Neural cell (in vitro differentiated cells): ENCODE results near the gene RNF13. TPM values are rescaled to one million over a fixed set of nuclear protein-coding genes. Genes with fewer than 3 reads are reported as not detected.

Experiments used
- H2AFZ ChIP-seq: fragments of 200-600, 300-800 bp; sonication (generic), shearing (Covaris generic); 2 replicates; pipeline ENCODE4 v1.6.0; 2014; ENCODE audit warnings: low read depth, mild to moderate bottlenecking, antibody characterized with exemption, low read length, moderate library complexity
- H3F3A ChIP-seq: fragments of 200-600 bp; shearing (Covaris generic); 2 replicates; pipeline ENCODE4 v1.6.1; 2016; ENCODE audit warnings: mild to moderate bottlenecking, moderate library complexity, mixed read lengths, antibody characterized with exemption, low read length; ENCODE audit not compliant: insufficient read depth, poor library complexity, severe bottlenecking
- H3K27ac ChIP-seq: fragments of 200-600, 300-800 bp; sonication (generic), shearing (Covaris generic); 2 replicates; pipeline ENCODE4 v1.5.1; 2014; ENCODE audit warnings: mild to moderate bottlenecking, low read length, moderate library complexity
- H3K27me3 ChIP-seq: fragments of 300-800, 200-600 bp; sonication (generic), shearing (Covaris generic); 2 replicates; pipeline ENCODE4 v1.6.0; 2014; ENCODE audit warnings: mild to moderate bottlenecking, low read depth, low read length, moderate library complexity; ENCODE audit not compliant: insufficient read depth
- H3K36me3 ChIP-seq: fragments of 300-800, 200-600 bp; sonication (generic), shearing (Covaris generic); 2 replicates; pipeline ENCODE4 v1.5.1; 2014; ENCODE audit warnings: mild to moderate bottlenecking, antibody characterized with exemption, low read length, moderate library complexity; ENCODE audit not compliant: insufficient read depth
- H3K4me2 ChIP-seq: fragments of 300-800, 200-600 bp; sonication (generic), shearing (Covaris generic); 2 replicates; pipeline ENCODE4 v1.6.0; 2014; ENCODE audit warnings: mild to moderate bottlenecking, low read length
- H3K4me3 ChIP-seq: fragments of 300-800, 200-600 bp; sonication (generic), shearing (Covaris generic); 2 replicates; pipeline ENCODE4 v1.5.1; 2014; ENCODE audit warnings: mild to moderate bottlenecking, low read length, moderate library complexity
- H3K79me2 ChIP-seq: fragments of 200-600 bp; shearing (Covaris generic); replicated peaks from 2 replicates; pipeline ENCODE4 v1.6.0; 2014; ENCODE audit warnings: mild to moderate bottlenecking, low read length, moderate library complexity; ENCODE audit not compliant: insufficient read depth
- H3K9ac ChIP-seq: fragments of 300-800, 200-600 bp; sonication (generic), shearing (Covaris generic); 2 replicates; pipeline ENCODE4 v1.6.1; 2016; ENCODE audit warnings: mild to moderate bottlenecking, low read length, mixed read lengths
- H3K9me2 ChIP-seq: fragments of 200-600 bp; shearing (Covaris generic); 2 replicates; pipeline ENCODE4 v1.6.1; 2016; ENCODE audit warnings: mild to moderate bottlenecking, low read length, mixed read lengths; ENCODE audit not compliant: insufficient read depth
- H3K9me3 ChIP-seq: fragments of 200-600, 300-800 bp; sonication (generic), shearing (Covaris generic); 2 replicates; pipeline ENCODE4 v1.6.1; 2016; ENCODE audit warnings: mild to moderate bottlenecking, mixed run types, low read length, moderate library complexity, mixed read lengths
- H4K20me1 ChIP-seq: fragments of 200-600 bp; shearing (Covaris generic); 2 replicates; pipeline ENCODE4 v1.6.1; 2016; ENCODE audit warnings: mild to moderate bottlenecking, mixed run types; ENCODE audit not compliant: insufficient read depth
- CTCF ChIP-seq: fragments of 450-650 bp; IDR thresholded peaks from 2 replicates; pipeline ENCODE4 v1.5.1; 2014; ENCODE audit warnings: antibody characterized with exemption, mild to moderate bottlenecking, moderate library complexity; ENCODE audit not compliant: poor library complexity, severe bottlenecking
- EP300 ChIP-seq: fragments of 450-650 bp; conservative IDR thresholded peaks from 2 replicates; pipeline ENCODE4 v1.6.1; 2014; ENCODE audit warnings: antibody characterized with exemption, mild to moderate bottlenecking, moderate library complexity; ENCODE audit not compliant: poor library complexity, severe bottlenecking
- EZH2 ChIP-seq: fragments of 200-600, 300-800 bp; shearing (Covaris generic), sonication (generic); IDR thresholded peaks from 2 replicates; pipeline ENCODE4 v1.6.1; 2014; ENCODE audit warnings: antibody characterized with exemption, low read length, borderline replicate concordance, mild to moderate bottlenecking; ENCODE audit not compliant: insufficient read depth, poor library complexity, severe bottlenecking
- MXI1 ChIP-seq: fragments of 450-650 bp; conservative IDR thresholded peaks from 2 replicates; pipeline ENCODE4 v1.6.1; 2014; ENCODE audit warnings: antibody characterized with exemption, mild to moderate bottlenecking; ENCODE audit not compliant: poor library complexity, severe bottlenecking
- POLR2AphosphoS5 ChIP-seq: IDR thresholded peaks from 2 replicates; pipeline ENCODE4 v1.6.1; 2012
- RAD21 ChIP-seq: fragments of 450-650 bp; conservative IDR thresholded peaks from 2 replicates; pipeline ENCODE4 v1.6.1; 2014; ENCODE audit warnings: antibody characterized with exemption, mild to moderate bottlenecking, moderate library complexity
- REST ChIP-seq: IDR thresholded peaks from 2 replicates; pipeline ENCODE4 v1.6.1; 2012; ENCODE audit warnings: borderline replicate concordance
- SMC3 ChIP-seq: fragments of 450-650 bp; conservative IDR thresholded peaks from 2 replicates; pipeline ENCODE4 v1.6.1; 2014; ENCODE audit warnings: antibody characterized with exemption, mild to moderate bottlenecking, moderate library complexity; ENCODE audit not compliant: poor library complexity
- TAF1 ChIP-seq: IDR thresholded peaks from 2 replicates; pipeline ENCODE4 v1.6.1; 2012; ENCODE audit warnings: low read depth
- polyA plus RNA-seq: library from polyadenylated mRNA; depleted of rRNA; stranded (reverse); fragments of >200 nt; gene quantifications from 2 replicates; pipeline ENCODE4 v1.2.3, GENCODE V29; 2014

RNF13 gene
- polyA plus RNA-seq, 1 donor from 2014 or later = 52.3 TPM

DNA sequence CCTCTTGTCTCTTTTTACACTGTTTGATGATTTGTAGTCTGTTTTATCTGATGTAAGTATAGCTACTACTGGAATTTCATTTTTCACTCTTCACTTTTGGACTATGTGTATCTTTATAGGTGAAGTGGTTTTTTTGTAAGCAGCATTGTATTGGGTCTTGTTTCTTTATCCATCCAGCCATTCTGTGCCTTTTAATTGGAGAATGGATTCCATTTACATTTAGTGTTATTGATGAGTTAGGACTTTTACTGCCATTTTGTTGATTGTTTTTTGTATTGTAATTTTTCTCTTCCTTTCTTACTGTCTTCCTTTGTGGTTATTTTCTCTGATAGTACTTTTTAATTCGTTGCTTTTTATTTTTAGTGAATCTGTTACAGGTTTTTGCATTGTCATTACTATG is 54.5 kb downstream of the RNF13 start:
- no peaks in the 10 kb centered on the region for H3K36me3 ChIP-seq
- no peak for TF ChIP-seq EP300
- TF ChIP-seq CTCF = no peak
- no peak for TF ChIP-seq RAD21
- TF ChIP-seq POLR2AphosphoS5 = no peak
- no peak for TF ChIP-seq SMC3
- TF ChIP-seq TAF1 = no peak
- no peak for TF ChIP-seq REST
- no peak for TF ChIP-seq EZH2
- no peaks in the 10 kb centered on the region for H4K20me1 ChIP-seq
- H3K27me3 ChIP-seq = no peaks in the 10 kb centered on the region
- H3K4me3 ChIP-seq = no peak overlapping the region
- H2AFZ ChIP-seq = no peak overlapping the region
- no peaks in the 10 kb centered on the region for H3F3A ChIP-seq
- no peaks in the 10 kb centered on the region for H3K79me2 ChIP-seq
- no peaks in the 10 kb centered on the region for H3K9me2 ChIP-seq
- no peak overlapping the region for H3K9ac ChIP-seq
- no peaks in the 10 kb centered on the region for H3K9me3 ChIP-seq
- no peak overlapping the region for H3K27ac ChIP-seq
- H3K4me2 ChIP-seq = no peak overlapping the region

DNA sequence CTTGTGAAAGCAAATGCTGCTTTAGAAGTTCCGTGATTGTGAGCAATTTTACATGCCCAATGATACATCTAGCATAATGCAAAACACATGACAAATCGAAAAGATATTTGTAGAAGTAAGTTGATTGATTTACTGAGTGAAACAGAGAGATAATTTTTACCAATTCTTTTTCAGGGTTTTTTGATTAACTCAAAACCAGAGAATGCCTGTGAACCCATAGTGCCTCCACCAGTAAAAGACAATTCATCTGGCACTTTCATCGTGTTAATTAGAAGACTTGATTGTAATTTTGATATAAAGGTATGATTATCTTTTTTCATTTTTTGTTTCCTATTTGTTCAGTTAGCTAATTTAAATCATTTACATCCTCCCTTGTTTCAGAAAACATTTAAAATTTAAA is 58.8 kb downstream of the RNF13 start:
- no peaks in the 10 kb centered on the region for H3K79me2 ChIP-seq
- no peaks in the 10 kb centered on the region for H3K9me2 ChIP-seq
- TF ChIP-seq REST (no peak), SMC3 (no peak), MXI1 (no peak), POLR2AphosphoS5 (no peak), CTCF (no peak), RAD21 (no peak), EP300 (no peak), TAF1 (no peak), EZH2 (no peak)
- no peaks in the 10 kb centered on the region for H3K27me3 ChIP-seq
- H2AFZ ChIP-seq = no peak overlapping the region
- no peak overlapping the region for H3K9ac ChIP-seq
- no peak overlapping the region for H3K4me3 ChIP-seq
- no peaks in the 10 kb centered on the region for H4K20me1 ChIP-seq
- no peak overlapping the region for H3K4me2 ChIP-seq
- H3K36me3 ChIP-seq = no peaks in the 10 kb centered on the region
- H3F3A ChIP-seq = no peaks in the 10 kb centered on the region
- no peaks in the 10 kb centered on the region for H3K9me3 ChIP-seq
- no peak overlapping the region for H3K27ac ChIP-seq
